T-helper 1 cell treated with Interleukin-12 subunit alpha and Interleukin-12 subunit beta and Interleukin-4 antibody, amounts not matched to agents 30 μg/mL and 1 μg/mL, for 36 hours (primary cell): ENCODE data around the gene TMEM175.

ENCODE experiments used
- H3K27ac Mint-ChIP-seq: one replicate; pipeline ENCODE4 v1.8.0; 2021; ENCODE audit warnings: mild to moderate bottlenecking, mixed read lengths
- H3K27me3 Mint-ChIP-seq: one replicate; pipeline ENCODE4 v1.8.0; 2021; ENCODE audit warnings: low read depth, mixed read lengths
- H3K36me3 Mint-ChIP-seq: one replicate; pipeline ENCODE4 v1.8.0; 2021; ENCODE audit warnings: low read depth, mixed read lengths
- H3K4me1 Mint-ChIP-seq: one replicate; pipeline ENCODE4 v1.8.0; 2021; ENCODE audit warnings: low read depth, mixed read lengths
- H3K4me3 Mint-ChIP-seq: one replicate; pipeline ENCODE4 v1.8.0; 2021; ENCODE audit warnings: mild to moderate bottlenecking, moderate library complexity, mixed read lengths
- H3K9me3 Mint-ChIP-seq: one replicate; pipeline ENCODE4 v1.8.0; 2021; ENCODE audit warnings: mixed read lengths

TMEM175 gene

GRCh38 chr4:986428-986878 lies 54.2 kb downstream of the TMEM175 start:
- no peaks in the 10 kb centered on the region for H3K36me3 Mint-ChIP-seq
- H3K4me1 Mint-ChIP-seq, result peaks cover 12% of the 10 kb centered on the region
- no peaks in the 10 kb centered on the region for H3K27me3 Mint-ChIP-seq
- H3K4me3 Mint-ChIP-seq, result peak overlapping the region; percentile 91
- no peaks in the 10 kb centered on the region for H3K9me3 Mint-ChIP-seq
- H3K27ac Mint-ChIP-seq, result peak overlapping the region; percentile 85

GRCh38 chr4:986879-987623 lies 54.8 kb downstream of the TMEM175 start, which contains the start of gene IDUA:
IDUA (plus strand) TSS chr4:987044; CDS start chr4:987085, 41 bp downstream.
- Mint-ChIP-seq H3K4me3 (peak within 1 kb of the TSS; percentile 91), H3K27me3 (no peaks in the 10 kb centered on the region), H3K36me3 (no peaks in the 10 kb centered on the region), H3K27ac (peak within 1 kb of the TSS; percentile 85), H3K9me3 (no peaks in the 10 kb centered on the region), H3K4me1 (peaks cover 12% of the 10 kb centered on the region)

GRCh38 chr4:987624-988513 lies 55.6 kb downstream of the TMEM175 start:
- Mint-ChIP-seq H3K36me3 (no peaks in the 10 kb centered on the region), H3K27ac (no peak overlapping the region), H3K27me3 (no peaks in the 10 kb centered on the region), H3K4me1 (peaks cover 12% of the 10 kb centered on the region), H3K9me3 (no peaks in the 10 kb centered on the region), H3K4me3 (peak overlapping the region; percentile 84)

GRCh38 chr4:988726-989721 lies 56.8 kb downstream of the TMEM175 start:
- Mint-ChIP-seq H3K4me3 (peak overlapping the region; percentile 14), H3K36me3 (no peaks in the 10 kb centered on the region), H3K27me3 (no peaks in the 10 kb centered on the region), H3K27ac (no peak overlapping the region), H3K4me1 (peaks cover 12% of the 10 kb centered on the region), H3K9me3 (no peaks in the 10 kb centered on the region)

- H3K4me3 Mint-ChIP-seq, result no peak overlapping the region
- H3K27ac Mint-ChIP-seq, result no peak overlapping the region
- peaks cover 7% of the 10 kb centered on the region for H3K4me1 Mint-ChIP-seq
- H3K27me3 Mint-ChIP-seq, result no peaks in the 10 kb centered on the region
- H3K36me3 Mint-ChIP-seq, result no peaks in the 10 kb centered on the region
- no peaks in the 10 kb centered on the region for H3K9me3 Mint-ChIP-seq
Observed at GRCh38 chr4:989722-990471, 57.6 kb downstream of the TMEM175 start.

- peaks cover 4% of the 10 kb centered on the region for H3K27me3 Mint-ChIP-seq
- H3K4me1 Mint-ChIP-seq, result peaks cover 2% of the 10 kb centered on the region
- no peaks in the 10 kb centered on the region for H3K9me3 Mint-ChIP-seq
- H3K4me3 Mint-ChIP-seq, result no peak overlapping the region
- no peak overlapping the region for H3K27ac Mint-ChIP-seq
- H3K36me3 Mint-ChIP-seq, result no peaks in the 10 kb centered on the region
Observed at GRCh38 chr4:990746-991367, 58.6 kb downstream of the TMEM175 start.

GRCh38 chr4:991451-992296 lies 59.4 kb downstream of the TMEM175 start:
- Mint-ChIP-seq H3K36me3 (no peaks in the 10 kb centered on the region), H3K9me3 (no peaks in the 10 kb centered on the region), H3K4me1 (no peaks in the 10 kb centered on the region), H3K27me3 (peaks cover 9% of the 10 kb centered on the region), H3K27ac (no peak overlapping the region), H3K4me3 (no peak overlapping the region)

- H3K27me3 Mint-ChIP-seq, result peaks cover 13% of the 10 kb centered on the region
- no peaks in the 10 kb centered on the region for H3K36me3 Mint-ChIP-seq
- no peaks in the 10 kb centered on the region for H3K4me1 Mint-ChIP-seq
- no peaks in the 10 kb centered on the region for H3K9me3 Mint-ChIP-seq
- H3K27ac Mint-ChIP-seq, result no peak overlapping the region
- H3K4me3 Mint-ChIP-seq, result no peak overlapping the region
Observed at GRCh38 chr4:992297-993110, 60.2 kb downstream of the TMEM175 start.

- Mint-ChIP-seq H3K4me3 (no peak within 1 kb of the TSS), H3K36me3 (no peaks in the 10 kb centered on the region), H3K9me3 (no peaks in the 10 kb centered on the region), H3K4me1 (no peaks in the 10 kb centered on the region), H3K27me3 (peaks cover 20% of the 10 kb centered on the region), H3K27ac (no peak within 1 kb of the TSS)
Observed at GRCh38 chr4:993111-994029, 61.1 kb downstream of the TMEM175 start, which contains the start of gene SLC26A1. SLC26A1 (minus strand) TSS chr4:993404; CDS start chr4:991703, 1,701 bp downstream.

GRCh38 chr4:995311-996026 lies 63.2 kb downstream of the TMEM175 start:
- H3K27ac Mint-ChIP-seq, result no peak overlapping the region
- no peaks in the 10 kb centered on the region for H3K9me3 Mint-ChIP-seq
- no peak overlapping the region for H3K4me3 Mint-ChIP-seq
- H3K27me3 Mint-ChIP-seq, result peaks cover 30% of the 10 kb centered on the region
- H3K36me3 Mint-ChIP-seq, result no peaks in the 10 kb centered on the region
- H3K4me1 Mint-ChIP-seq, result no peaks in the 10 kb centered on the region
